DOHH2 (cell line): ENCODE measurements around the gene TMEFF2.

Experiments used
- H3F3A ChIP-seq: fragments of 200-600 bp; sonication (generic), shearing (Covaris generic); 2 replicates; pipeline ENCODE4 v1.6.0; 2016; ENCODE audit warnings: antibody characterized with exemption, mild to moderate bottlenecking; ENCODE audit not compliant: control insufficient read depth, insufficient read depth
- H3K27ac ChIP-seq: fragments of 200-600 bp; sonication (generic); 2 replicates; pipeline ENCODE4 v1.5.1; 2014; ENCODE audit warnings: low read depth, mild to moderate bottlenecking, low read length, moderate library complexity
- H3K27me3 ChIP-seq: fragments of 200-600 bp; sonication (generic); 2 replicates; pipeline ENCODE4 v1.6.1; 2014; ENCODE audit warnings: mild to moderate bottlenecking, low read length, mixed read lengths; ENCODE audit not compliant: control insufficient read depth
- H3K36me3 ChIP-seq: fragments of 200-600 bp; sonication (generic); 2 replicates; pipeline ENCODE4 v1.6.1; 2014; ENCODE audit warnings: mild to moderate bottlenecking, low read length, moderate library complexity, mixed read lengths; ENCODE audit not compliant: control insufficient read depth
- H3K4me1 ChIP-seq: fragments of 200-600 bp; sonication (generic); 2 replicates; pipeline ENCODE4 v1.6.1; 2014; ENCODE audit warnings: mild to moderate bottlenecking, low read length, mixed read lengths; ENCODE audit not compliant: control insufficient read depth
- H3K4me2 ChIP-seq: fragments of 200-600 bp; sonication (generic); 2 replicates; pipeline ENCODE4 v1.6.0; 2014; ENCODE audit warnings: mild to moderate bottlenecking, low read length, moderate library complexity
- H3K4me3 ChIP-seq: fragments of 200-600 bp; sonication (generic); 2 replicates; pipeline ENCODE4 v1.5.1; 2014; ENCODE audit warnings: mild to moderate bottlenecking, low read length, mixed read lengths
- H3K79me2 ChIP-seq: fragments of 200-600 bp; sonication (generic); 2 replicates; pipeline ENCODE4 v1.6.1; 2014; ENCODE audit warnings: mild to moderate bottlenecking, low read length, mixed read lengths; ENCODE audit not compliant: control insufficient read depth
- H3K9me2 ChIP-seq: fragments of 200-600 bp; sonication (generic); replicated peaks from 2 replicates; pipeline ENCODE4 v1.6.1; 2014; ENCODE audit warnings: mild to moderate bottlenecking, low read length, mixed read lengths; ENCODE audit not compliant: control insufficient read depth
- H3K9me3 ChIP-seq: fragments of 200-600 bp; sonication (generic); 2 replicates; pipeline ENCODE4 v1.6.1; 2014; ENCODE audit warnings: antibody characterized with exemption, low read length, mixed read lengths; ENCODE audit not compliant: control insufficient read depth, insufficient read depth
- H4K20me1 ChIP-seq: fragments of 200-600 bp; sonication (generic); 2 replicates; pipeline ENCODE4 v1.6.0; 2014; ENCODE audit warnings: low read depth, mild to moderate bottlenecking, antibody characterized with exemption, low read length, moderate library complexity; ENCODE audit not compliant: control insufficient read depth, insufficient read depth
- CTCF ChIP-seq: fragments of 200-600 bp; sonication (generic); IDR thresholded peaks from one replicate; pipeline ENCODE4 v1.5.1; 2014; ENCODE audit warnings: antibody characterized with exemption, mild to moderate bottlenecking, low read depth, low read length; ENCODE audit not compliant: poor library complexity, severe bottlenecking
- EZH2phosphoT487 ChIP-seq: fragments of 200-600 bp; sonication (generic); IDR thresholded peaks from 2 replicates; pipeline ENCODE4 v1.6.1; 2017; ENCODE audit warnings: borderline replicate concordance, mild to moderate bottlenecking, antibody characterized with exemption, low read length, moderate library complexity, mixed read lengths

TMEFF2 gene

GRCh38 chr2:192145496-192145895, 49.2 kb downstream of the TMEFF2 start:
- Histone ChIP-seq H3K4me2 (no peak overlapping the region), H3K4me1 (no peaks in the 10 kb centered on the region), H3K27ac (no peak overlapping the region)

GRCh38 chr2:192140236-192140839, 54.4 kb downstream of the TMEFF2 start:
- Histone ChIP-seq H3K9me3 (no peaks in the 10 kb centered on the region), H3F3A (no peaks in the 10 kb centered on the region), H3K27ac (no peak overlapping the region), H3K4me2 (no peak overlapping the region), H3K27me3 (no peaks in the 10 kb centered on the region), H3K79me2 (no peaks in the 10 kb centered on the region), H3K4me1 (no peaks in the 10 kb centered on the region), H3K4me3 (no peak overlapping the region), H3K9me2 (no peaks in the 10 kb centered on the region), H3K36me3 (no peaks in the 10 kb centered on the region), H4K20me1 (no peaks in the 10 kb centered on the region)
- no peak for TF ChIP-seq CTCF
- TF ChIP-seq EZH2phosphoT487: no peak

More at GRCh38 chr2:192145496-192145895, 49.2 kb downstream of the TMEFF2 start:
- Histone ChIP-seq H3K9me2 (no peaks in the 10 kb centered on the region), H4K20me1 (no peaks in the 10 kb centered on the region), H3K9me3 (no peaks in the 10 kb centered on the region), H3K4me3 (no peak overlapping the region), H3K36me3 (no peaks in the 10 kb centered on the region), H3K27me3 (no peaks in the 10 kb centered on the region), H3F3A (no peaks in the 10 kb centered on the region), H3K79me2 (no peaks in the 10 kb centered on the region)
- TF ChIP-seq CTCF (no peak), EZH2phosphoT487 (no peak)

GRCh38 chr2:192139813-192140212, 54.9 kb downstream of the TMEFF2 start:
- Histone ChIP-seq H3K36me3 (no peaks in the 10 kb centered on the region), H3K4me1 (no peaks in the 10 kb centered on the region), H3F3A (no peaks in the 10 kb centered on the region), H3K9me3 (no peaks in the 10 kb centered on the region), H3K9me2 (no peaks in the 10 kb centered on the region), H3K79me2 (no peaks in the 10 kb centered on the region), H3K27me3 (no peaks in the 10 kb centered on the region), H3K4me2 (no peak overlapping the region), H3K4me3 (no peak overlapping the region), H3K27ac (no peak overlapping the region), H4K20me1 (no peaks in the 10 kb centered on the region)
- TF ChIP-seq CTCF: no peak
- TF ChIP-seq EZH2phosphoT487: no peak
